GM12878 (cell line): Measurements from ENCODE around the gene C9. TPM values are rescaled to one million over a fixed set of nuclear protein-coding genes. Genes with fewer than 3 reads are reported as not detected.

Experiments used
- ATAC-seq: fragments of 200-7000 bp; cut with Tn5 transposase; 3 replicates; pipeline ENCODE4 v1.9.1; 2020; ENCODE audit warnings: mild to moderate bottlenecking, moderate library complexity
- BruUV-seq: library from RNA; stranded (reverse); fragments of 400-500 nt; replicated peaks from 2 replicates; lab custom pipeline; 2021; lab: Mats Ljungman, UMichigan
- CTCF ChIA-PET: fragments of 300-600 bp; sonication (Branson Sonifier 250); formaldehyde crosslinking; extraction: SDS; loops from one replicate; lab custom pipeline; 2021; ENCODE audit warnings: inconsistent platforms; lab: Yijun Ruan, JAX
- POLR2A ChIA-PET: fragments of 350-600 bp; formaldehyde crosslinking; extraction: SDS; loops from one replicate; lab custom pipeline; 2021; ENCODE audit warnings: inconsistent platforms; lab: Charles Lee
- RAD21 ChIA-PET: fragments of 300-600 bp; sonication (Branson Sonifier 250); formaldehyde crosslinking; loops from one replicate; lab custom pipeline; 2023; ENCODE audit warnings: antibody characterized with exemption; ENCODE audit not compliant: unreplicated experiment; lab: Charles Lee
- SMC1A ChIA-PET: fragments of 300-600 bp; sonication (Branson Sonifier 250); formaldehyde crosslinking; loops from one replicate; lab custom pipeline; 2023; ENCODE audit not compliant: unreplicated experiment, uncharacterized antibody; lab: Charles Lee
- DNase-seq: peaks from one replicate; pipeline ENCODE4 v3.0.0-alpha.2; 2011; ENCODE audit warnings: low read depth, low spot score
- FAIRE-seq: peaks from 3 replicates; lab custom pipeline; 2011; peaks lifted over from hg19 to GRCh38; lab: Jason Lieb, UNC
- H2AFZ ChIP-seq: 2 replicates; pipeline ENCODE4 v1.6.0; 2011; ENCODE audit warnings: low read depth, low read length, control low read depth; ENCODE audit not compliant: control insufficient read depth
- H3K27ac ChIP-seq: 2 replicates; pipeline ENCODE4 v1.5.1; 2011; ENCODE audit warnings: control low read depth; ENCODE audit not compliant: control insufficient read depth, insufficient read depth
- H3K27me3 ChIP-seq, 2 experiments: replicated peaks in 1 of 2; 2 replicates each; pipeline versions ENCODE4 v1.6.0 to v1.6.1; 2011; ENCODE audit warnings: low read length in 1 of 2; ENCODE audit not compliant: control insufficient read depth in 2 of 2, insufficient read depth in 2 of 2
- H3K36me3 ChIP-seq, 2 experiments: 2 replicates each; pipeline ENCODE4 v1.5.1; 2011; ENCODE audit warnings: low read length in 1 of 2; ENCODE audit not compliant: control insufficient read depth in 2 of 2, insufficient read depth in 2 of 2
- H3K4me1 ChIP-seq: 2 replicates; pipeline ENCODE4 v1.6.1; 2011; ENCODE audit warnings: mild to moderate bottlenecking, low read length, moderate library complexity, mixed read lengths; ENCODE audit not compliant: control insufficient read depth, insufficient read depth
- H3K4me2 ChIP-seq: 2 replicates; pipeline ENCODE4 v1.6.0; 2011; ENCODE audit warnings: control low read depth; ENCODE audit not compliant: control insufficient read depth, insufficient read depth
- H3K4me3 ChIP-seq: fragments of 200-600 bp; sonication (generic); 2 replicates; pipeline ENCODE4 v1.5.1; 2016
- H3K79me2 ChIP-seq: 2 replicates; pipeline ENCODE4 v1.6.0; 2011; ENCODE audit warnings: low read length; ENCODE audit not compliant: control insufficient read depth, insufficient read depth
- H3K9ac ChIP-seq: 2 replicates; pipeline ENCODE4 v1.8.0; 2011; ENCODE audit warnings: low read length, control low read depth, mixed read lengths; ENCODE audit not compliant: control insufficient read depth, insufficient read depth
- H3K9me3 ChIP-seq: replicated peaks from 3 replicates; pipeline ENCODE4 v1.5.1; 2011; ENCODE audit warnings: mild to moderate bottlenecking, low read length; ENCODE audit not compliant: control insufficient read depth, insufficient read depth
- H4K20me1 ChIP-seq: 2 replicates; pipeline ENCODE4 v1.6.0; 2011; ENCODE audit not compliant: control insufficient read depth, insufficient read depth
- BACH1 ChIP-seq: fragments of 450-650 bp; IDR thresholded peaks from 2 replicates; pipeline ENCODE4 v1.6.1; 2017; ENCODE audit warnings: mild to moderate bottlenecking, borderline replicate concordance
- CBFB ChIP-seq: IDR thresholded peaks from 2 replicates; pipeline ENCODE4 v1.6.1; 2016; ENCODE audit warnings: antibody characterized with exemption, low read depth
- CBX5 ChIP-seq: sonication (generic); IDR thresholded peaks from 2 replicates; pipeline ENCODE4 v1.6.1; 2016; ENCODE audit warnings: low read depth, moderate library complexity, mild to moderate bottlenecking, inconsistent platforms
- CHD2 ChIP-seq: IDR thresholded peaks from 2 replicates; pipeline ENCODE4 v1.6.1; 2011; ENCODE audit warnings: low read depth, low read length, improper control_type of control experiment, borderline replicate concordance
- CREB1 ChIP-seq: IDR thresholded peaks from 2 replicates; pipeline ENCODE4 v1.6.1; 2012; ENCODE audit warnings: low read depth, mild to moderate bottlenecking, inconsistent platforms
- KAT2A ChIP-seq: conservative IDR thresholded peaks from 2 replicates; pipeline ENCODE4 v1.6.1; 2011; ENCODE audit warnings: low read depth, low read length; ENCODE audit not compliant: control insufficient read depth
- MEF2B ChIP-seq: fragments of 450-650 bp; IDR thresholded peaks from 2 replicates; pipeline ENCODE4 v1.6.1; 2018; ENCODE audit warnings: mild to moderate bottlenecking, moderate library complexity; ENCODE audit not compliant: partially characterized antibody, poor library complexity, severe bottlenecking
- MTA3 ChIP-seq: IDR thresholded peaks from 2 replicates; pipeline ENCODE4 v1.6.1; 2012; ENCODE audit warnings: low read length, inconsistent platforms, borderline replicate concordance
- MXI1 ChIP-seq: fragments of 150-350 bp; IDR thresholded peaks from 2 replicates; pipeline ENCODE4 v1.6.1; 2011; ENCODE audit warnings: low read depth, mild to moderate bottlenecking, inconsistent platforms, low read length, improper control_type of control experiment
- NFYB ChIP-seq: IDR thresholded peaks from 2 replicates; pipeline ENCODE4 v1.6.1; 2011; ENCODE audit warnings: low read depth, mild to moderate bottlenecking, low read length, improper control_type of control experiment, moderate library complexity; ENCODE audit not compliant: insufficient read depth
- RAD21 ChIP-seq: IDR thresholded peaks from 2 replicates; pipeline ENCODE4 v1.6.1; 2011; ENCODE audit warnings: mild to moderate bottlenecking, low read depth, low read length, moderate library complexity; ENCODE audit not compliant: insufficient read depth
- RUNX3 ChIP-seq: IDR thresholded peaks from 2 replicates; pipeline ENCODE4 v1.6.1; 2012; ENCODE audit warnings: low read length, inconsistent platforms
- SUZ12 ChIP-seq: fragments of 200-600 bp; sonication (generic); IDR thresholded peaks from one replicate; pipeline ENCODE4 v1.6.1; 2018; ENCODE audit warnings: antibody characterized with exemption, mild to moderate bottlenecking; ENCODE audit not compliant: unreplicated experiment
- WGBS: methylation state at CpG from one replicate; pipeline ENCODE4 v1.1.6; 2016; ENCODE audit warnings: low lambda C conversion rate; ENCODE audit not compliant: insufficient replicate concordance, insufficient coverage; ENCODE audit errors: missing lambda C conversion rate; 5-methylcytosine and 5-hydroxymethylcytosine counted together
- in situ Hi-C: fragments of 300-500 bp; cut with MboI; formaldehyde crosslinking; loops from 9 replicates; pipeline ENCODE4 v1.14.3; 2018; ENCODE audit warnings: mixed read lengths
- intact Hi-C: fragments of 100-400 bp; cut with micrococcal nuclease; formaldehyde crosslinking; loops from one replicate; pipeline ENCODE4 v1.14.2; 2022; ENCODE audit not compliant: unreplicated experiment
- polyA plus RNA-seq, 11 experiments: library from polyadenylated mRNA; depleted of rRNA in 4 of 11; unstranded in 6 of 11; stranded (reverse) in 5 of 11; fragments of >200 nt; fragmentation: Nextera tagmentation in 4 of 11; fragmentation: Illumina TruSeq in 1 of 11; extraction: Ambion mirVana in 4 of 11; extraction: Trizol in 1 of 11; gene quantifications; 1 replicate in 1 of 11; 2 replicates in 10 of 11; pipeline versions ENCODE4 v1.2.1 to v1.2.3, GENCODE V29; 2011 to 2016; ENCODE audit warnings: inconsistent platforms in 2 of 11, missing spikeins in 2 of 11, low read depth in 1 of 11
- total RNA-seq, 4 experiments: library from RNA; depleted of rRNA in 3 of 4; stranded (reverse); fragments of >200 nt in 3 of 4; fragmentation: Illumina TruSeq in 1 of 4; extraction: Trizol in 1 of 4; gene quantifications; 2 replicates each; pipeline versions ENCODE4 v1.2.1 to v1.2.3, GENCODE V29; 2013 to 2021
- TF ChIP-seq, protein P1 (sequence below): IDR thresholded peaks from 2 replicates; pipeline ENCODE4 v1.6.1; 2011; ENCODE audit warnings: borderline replicate concordance, low read depth, mild to moderate bottlenecking, moderate library complexity, mixed read lengths, low read length; ENCODE audit not compliant: insufficient read depth; ENCODE audit errors: extremely low read length
- TF ChIP-seq, protein P2 (sequence below): fragments of 450-650 bp; IDR thresholded peaks from 2 replicates; pipeline ENCODE4 v1.6.1; 2017; ENCODE audit warnings: borderline replicate concordance
- TF ChIP-seq, protein P3 (sequence below): fragments of 450-650 bp; IDR thresholded peaks from 2 replicates; pipeline ENCODE4 v1.6.1; 2017; ENCODE audit warnings: antibody characterized with exemption, mild to moderate bottlenecking, moderate library complexity

Gene C9
- total and polyA plus RNA-seq, 10 of the 15 experiments (the other 5 are each of a cell fraction or from before 2014, with no cell fraction given), result 0.54 TPM; not detected in 9

DNA sequence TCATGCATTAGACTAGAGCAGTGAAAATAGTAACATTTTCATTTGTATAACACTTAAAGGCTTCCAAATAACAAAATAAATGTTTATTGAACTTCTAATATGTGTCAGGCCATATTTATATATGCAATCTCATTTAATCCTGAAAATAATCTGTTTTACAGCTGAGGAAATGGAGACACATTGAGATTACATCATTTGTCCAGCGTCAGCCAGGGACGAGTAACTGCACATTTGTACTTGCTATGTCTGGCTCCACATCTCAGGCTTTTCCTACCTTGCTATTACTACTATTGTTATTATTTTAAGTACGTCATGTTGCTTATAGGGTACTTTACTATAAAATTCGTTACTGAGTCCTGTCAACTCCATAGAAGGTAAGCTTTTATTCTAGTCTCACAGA is 3.8 kb upstream of the C9 start:
- Histone ChIP-seq H3K4me2 (no peak overlapping the region), H3K9me3 (no peaks in the 10 kb centered on the region), H3K9ac (no peak overlapping the region), H3K4me3 (no peak overlapping the region), H2AFZ (no peak overlapping the region), H3K27ac (no peak overlapping the region), H3K79me2 (no peaks in the 10 kb centered on the region), H3K36me3 (no peaks in the 10 kb centered on the region), H3K4me1 (no peaks in the 10 kb centered on the region), H3K27me3 (no peaks in the 10 kb centered on the region; a peak in 1 of 4 replicates), H4K20me1 (no peaks in the 10 kb centered on the region)
- TF ChIP-seq, protein P1, sequence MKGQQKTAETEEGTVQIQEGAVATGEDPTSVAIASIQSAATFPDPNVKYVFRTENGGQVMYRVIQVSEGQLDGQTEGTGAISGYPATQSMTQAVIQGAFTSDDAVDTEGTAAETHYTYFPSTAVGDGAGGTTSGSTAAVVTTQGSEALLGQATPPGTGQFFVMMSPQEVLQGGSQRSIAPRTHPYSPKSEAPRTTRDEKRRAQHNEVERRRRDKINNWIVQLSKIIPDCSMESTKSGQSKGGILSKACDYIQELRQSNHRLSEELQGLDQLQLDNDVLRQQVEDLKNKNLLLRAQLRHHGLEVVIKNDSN, result no peak
- TF ChIP-seq CBX5 (no peak), SUZ12 (no peak), CREB1 (no peak), MEF2B (no peak), CHD2 (no peak), BACH1 (no peak), RAD21 (no peak), KAT2A (no peak), MXI1 (no peak), RUNX3 (no peak), NFYB (no peak), CBFB (no peak), MTA3 (no peak)
- TF ChIP-seq, protein P2, sequence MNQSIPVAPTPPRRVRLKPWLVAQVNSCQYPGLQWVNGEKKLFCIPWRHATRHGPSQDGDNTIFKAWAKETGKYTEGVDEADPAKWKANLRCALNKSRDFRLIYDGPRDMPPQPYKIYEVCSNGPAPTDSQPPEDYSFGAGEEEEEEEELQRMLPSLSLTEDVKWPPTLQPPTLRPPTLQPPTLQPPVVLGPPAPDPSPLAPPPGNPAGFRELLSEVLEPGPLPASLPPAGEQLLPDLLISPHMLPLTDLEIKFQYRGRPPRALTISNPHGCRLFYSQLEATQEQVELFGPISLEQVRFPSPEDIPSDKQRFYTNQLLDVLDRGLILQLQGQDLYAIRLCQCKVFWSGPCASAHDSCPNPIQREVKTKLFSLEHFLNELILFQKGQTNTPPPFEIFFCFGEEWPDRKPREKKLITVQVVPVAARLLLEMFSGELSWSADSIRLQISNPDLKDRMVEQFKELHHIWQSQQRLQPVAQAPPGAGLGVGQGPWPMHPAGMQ, result no peak
- TF ChIP-seq, protein P3, sequence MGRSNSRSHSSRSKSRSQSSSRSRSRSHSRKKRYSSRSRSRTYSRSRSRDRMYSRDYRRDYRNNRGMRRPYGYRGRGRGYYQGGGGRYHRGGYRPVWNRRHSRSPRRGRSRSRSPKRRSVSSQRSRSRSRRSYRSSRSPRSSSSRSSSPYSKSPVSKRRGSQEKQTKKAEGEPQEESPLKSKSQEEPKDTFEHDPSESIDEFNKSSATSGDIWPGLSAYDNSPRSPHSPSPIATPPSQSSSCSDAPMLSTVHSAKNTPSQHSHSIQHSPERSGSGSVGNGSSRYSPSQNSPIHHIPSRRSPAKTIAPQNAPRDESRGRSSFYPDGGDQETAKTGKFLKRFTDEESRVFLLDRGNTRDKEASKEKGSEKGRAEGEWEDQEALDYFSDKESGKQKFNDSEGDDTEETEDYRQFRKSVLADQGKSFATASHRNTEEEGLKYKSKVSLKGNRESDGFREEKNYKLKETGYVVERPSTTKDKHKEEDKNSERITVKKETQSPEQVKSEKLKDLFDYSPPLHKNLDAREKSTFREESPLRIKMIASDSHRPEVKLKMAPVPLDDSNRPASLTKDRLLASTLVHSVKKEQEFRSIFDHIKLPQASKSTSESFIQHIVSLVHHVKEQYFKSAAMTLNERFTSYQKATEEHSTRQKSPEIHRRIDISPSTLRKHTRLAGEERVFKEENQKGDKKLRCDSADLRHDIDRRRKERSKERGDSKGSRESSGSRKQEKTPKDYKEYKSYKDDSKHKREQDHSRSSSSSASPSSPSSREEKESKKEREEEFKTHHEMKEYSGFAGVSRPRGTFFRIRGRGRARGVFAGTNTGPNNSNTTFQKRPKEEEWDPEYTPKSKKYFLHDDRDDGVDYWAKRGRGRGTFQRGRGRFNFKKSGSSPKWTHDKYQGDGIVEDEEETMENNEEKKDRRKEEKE, result no peak
- no peak for ATAC-seq
- WGBS, result 0% methylated on average over 4 of the region's 4 CpGs
- SMC1A ChIA-PET, result interaction anchor here (1.5 kb wide), 1 partner anchor 48 kb away, joined by 3 read pairs; no protein-coding TSS in a partner anchor
- in situ Hi-C loops, result no loop called here
- DNase-seq, result no peak
- FAIRE-seq, result no peak
- intact Hi-C loops, result no loop called here
- RAD21 ChIA-PET, result no interaction called here
- POLR2A ChIA-PET, result no interaction called here
- CTCF ChIA-PET, result interaction anchor here (1.5 kb wide), 1 partner anchor 8 kb away, joined by 4 read pairs; no protein-coding TSS in a partner anchor
- no TSS peak for BruUV-seq
